LNCAP (cell line): ENCODE measurements around the gene SIRT2.

Experiments used
- TF ChIP-seq, protein P1 (sequence below): fragments of 450-650 bp; IDR thresholded peaks from 2 replicates; pipeline ENCODE4 v1.5.1; 2017; ENCODE audit warnings: mild to moderate bottlenecking

The SIRT2 gene

DNA sequence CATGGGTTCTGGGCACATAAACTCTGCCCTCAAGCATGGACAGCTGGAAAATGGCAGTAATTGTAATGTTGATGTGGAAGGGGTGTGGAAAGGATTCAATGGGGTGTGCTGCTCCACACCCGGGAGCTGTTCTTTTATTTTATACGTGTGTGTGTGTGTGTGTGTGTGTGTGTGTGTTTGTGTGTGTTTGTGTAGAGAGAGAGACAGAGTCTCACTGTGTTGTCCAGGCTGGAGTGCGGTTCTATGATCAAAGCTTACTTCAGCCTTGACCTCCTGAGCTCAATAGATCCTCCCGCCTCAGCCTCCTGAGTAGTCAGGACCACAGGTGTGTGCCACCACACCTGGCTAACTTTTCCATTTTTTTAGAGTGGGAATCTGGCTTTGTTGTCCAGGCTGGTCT lies 34.1 kb upstream of the SIRT2 start:
- TF ChIP-seq, protein P1, sequence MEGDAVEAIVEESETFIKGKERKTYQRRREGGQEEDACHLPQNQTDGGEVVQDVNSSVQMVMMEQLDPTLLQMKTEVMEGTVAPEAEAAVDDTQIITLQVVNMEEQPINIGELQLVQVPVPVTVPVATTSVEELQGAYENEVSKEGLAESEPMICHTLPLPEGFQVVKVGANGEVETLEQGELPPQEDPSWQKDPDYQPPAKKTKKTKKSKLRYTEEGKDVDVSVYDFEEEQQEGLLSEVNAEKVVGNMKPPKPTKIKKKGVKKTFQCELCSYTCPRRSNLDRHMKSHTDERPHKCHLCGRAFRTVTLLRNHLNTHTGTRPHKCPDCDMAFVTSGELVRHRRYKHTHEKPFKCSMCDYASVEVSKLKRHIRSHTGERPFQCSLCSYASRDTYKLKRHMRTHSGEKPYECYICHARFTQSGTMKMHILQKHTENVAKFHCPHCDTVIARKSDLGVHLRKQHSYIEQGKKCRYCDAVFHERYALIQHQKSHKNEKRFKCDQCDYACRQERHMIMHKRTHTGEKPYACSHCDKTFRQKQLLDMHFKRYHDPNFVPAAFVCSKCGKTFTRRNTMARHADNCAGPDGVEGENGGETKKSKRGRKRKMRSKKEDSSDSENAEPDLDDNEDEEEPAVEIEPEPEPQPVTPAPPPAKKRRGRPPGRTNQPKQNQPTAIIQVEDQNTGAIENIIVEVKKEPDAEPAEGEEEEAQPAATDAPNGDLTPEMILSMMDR: no peak

DNA sequence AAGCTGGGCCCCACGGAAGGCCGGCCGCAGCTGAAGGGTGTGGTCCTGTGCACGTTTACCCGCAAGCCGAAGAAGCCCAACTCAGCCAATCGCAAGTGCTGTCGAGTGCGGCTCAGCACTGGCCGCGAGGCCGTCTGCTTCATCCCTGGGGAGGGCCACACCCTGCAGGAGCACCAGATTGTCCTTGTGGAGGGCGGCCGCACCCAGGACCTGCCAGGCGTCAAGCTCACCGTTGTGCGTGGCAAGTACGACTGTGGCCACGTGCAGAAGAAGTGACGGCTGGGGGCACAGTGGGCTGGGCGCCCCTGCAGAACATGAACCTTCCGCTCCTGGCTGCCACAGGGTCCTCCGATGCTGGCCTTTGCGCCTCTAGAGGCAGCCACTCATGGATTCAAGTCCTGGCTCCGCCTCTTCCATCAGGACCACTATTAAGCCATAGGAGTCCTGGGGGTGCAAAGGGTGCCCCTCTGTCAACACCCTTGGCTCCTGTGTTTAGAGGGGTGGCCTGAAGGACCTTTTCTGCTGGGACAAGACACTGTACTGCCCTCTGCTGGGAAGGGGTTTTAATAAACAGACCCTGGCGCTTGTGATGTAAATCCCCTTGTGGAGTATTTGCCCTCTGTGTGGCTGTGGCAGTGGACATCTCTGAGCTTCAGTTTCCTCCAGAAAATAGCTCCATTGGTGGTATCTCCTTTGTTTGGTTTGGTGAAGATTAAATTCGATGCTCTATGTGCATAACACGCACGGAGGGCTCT lies 33.2 kb upstream of the SIRT2 start:
- TF ChIP-seq, protein P1: peak; percentile 45; the same call in 1 of the 2 replicates

DNA sequence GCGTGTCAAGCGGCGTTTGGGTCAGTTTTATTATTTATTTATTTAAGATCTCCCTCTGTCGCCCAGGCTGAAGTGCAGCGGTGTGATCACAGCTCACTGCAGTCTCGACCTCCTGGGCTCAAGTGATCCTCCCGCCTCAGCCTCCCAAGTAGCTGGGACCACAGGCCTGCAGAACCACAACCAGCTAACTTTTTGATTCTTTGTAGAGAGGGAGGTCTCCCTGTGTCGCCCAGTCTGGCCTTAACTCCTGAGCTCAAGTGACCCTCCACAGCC lies 32.0 kb upstream of the SIRT2 start:
- TF ChIP-seq, protein P1: no peak

DNA sequence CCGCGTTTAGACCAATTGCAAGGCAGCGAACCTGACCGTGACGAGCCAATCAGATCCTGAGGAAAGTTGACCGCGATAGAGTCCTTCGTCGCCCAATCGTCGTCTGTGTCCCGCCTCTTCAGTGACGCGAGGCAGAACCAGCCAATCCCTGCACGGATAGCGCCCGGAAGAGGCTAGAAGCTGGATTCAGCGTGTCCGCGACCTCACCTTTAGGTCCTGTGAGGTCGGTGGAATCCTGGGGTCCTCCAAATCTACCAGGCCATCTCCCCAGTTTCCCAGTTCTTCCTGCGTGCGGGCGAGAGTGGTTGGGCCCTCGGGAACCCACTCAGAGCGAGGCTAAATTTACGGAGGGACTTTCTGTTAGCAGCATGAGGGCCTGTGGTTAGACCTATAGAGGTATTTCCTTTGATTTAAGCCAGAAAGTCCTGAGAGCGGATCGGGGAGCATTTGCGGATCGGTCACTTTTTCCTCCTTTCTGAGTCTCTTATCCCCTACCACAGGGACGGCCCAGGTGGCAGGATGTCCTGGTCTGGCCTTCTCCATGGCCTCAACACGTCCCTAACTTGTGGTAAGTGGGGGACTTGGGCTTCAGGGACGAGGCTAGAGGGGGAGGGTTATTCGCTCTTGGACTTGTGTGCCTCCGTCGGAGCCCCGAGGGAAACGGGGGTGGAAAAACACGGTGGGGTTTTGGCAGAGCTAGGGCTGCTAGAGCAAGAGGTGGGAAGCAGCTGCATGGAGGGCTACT lies 31.5 kb upstream of the SIRT2 start, which contains the start of gene MRPS12:
MRPS12 (plus strand) TSS at position 169 of the 745 bp plus-strand sequence; CDS start at position 520, 351 bp downstream.
- TF ChIP-seq, protein P1: no peak

DNA sequence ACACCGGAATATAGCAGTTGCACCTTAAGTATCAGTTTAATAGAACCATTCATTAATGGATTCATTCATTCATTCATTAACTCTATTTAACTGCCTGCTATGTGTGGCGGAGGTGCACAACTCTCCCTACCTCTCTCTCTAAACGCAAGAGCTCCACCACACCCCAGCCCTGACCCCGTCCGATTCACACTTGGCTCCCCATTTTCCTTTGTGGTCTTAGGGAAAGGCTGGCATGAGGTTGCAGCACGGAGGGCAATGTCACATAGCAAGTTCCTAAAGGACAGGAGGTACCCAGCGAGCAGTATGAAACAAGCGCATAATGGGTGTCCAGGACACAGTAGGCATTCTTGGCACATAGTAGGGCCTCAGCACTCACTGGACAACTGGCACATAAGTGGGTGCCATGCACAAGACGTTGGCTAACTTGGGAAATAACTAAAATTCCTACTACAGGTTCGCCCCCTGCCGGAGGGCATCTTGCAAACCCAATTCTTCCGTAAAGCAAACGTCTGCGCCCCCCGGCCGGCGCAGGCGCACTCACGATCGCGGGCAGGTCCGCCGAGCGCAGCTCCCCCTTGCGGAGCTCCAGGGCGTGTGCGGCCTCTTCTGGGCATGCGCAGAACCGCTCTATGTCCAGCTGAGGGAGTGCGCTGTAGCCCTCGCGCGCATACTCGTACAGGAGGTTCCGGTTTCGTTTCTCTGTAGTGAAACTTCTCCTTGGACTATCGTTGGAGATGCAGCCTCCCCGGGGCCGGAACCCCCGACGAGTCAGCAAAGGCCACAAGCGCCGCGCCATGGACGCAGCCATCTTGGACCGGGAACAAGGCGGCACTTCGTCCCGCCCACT lies 30.7 kb upstream of the SIRT2 start, which contains the start of gene SARS2:
SARS2 (minus strand) TSS at position 835 of the 847 bp plus-strand sequence; CDS start at position 808, 27 bp downstream.
- TF ChIP-seq, protein P1: peak; percentile 100

DNA sequence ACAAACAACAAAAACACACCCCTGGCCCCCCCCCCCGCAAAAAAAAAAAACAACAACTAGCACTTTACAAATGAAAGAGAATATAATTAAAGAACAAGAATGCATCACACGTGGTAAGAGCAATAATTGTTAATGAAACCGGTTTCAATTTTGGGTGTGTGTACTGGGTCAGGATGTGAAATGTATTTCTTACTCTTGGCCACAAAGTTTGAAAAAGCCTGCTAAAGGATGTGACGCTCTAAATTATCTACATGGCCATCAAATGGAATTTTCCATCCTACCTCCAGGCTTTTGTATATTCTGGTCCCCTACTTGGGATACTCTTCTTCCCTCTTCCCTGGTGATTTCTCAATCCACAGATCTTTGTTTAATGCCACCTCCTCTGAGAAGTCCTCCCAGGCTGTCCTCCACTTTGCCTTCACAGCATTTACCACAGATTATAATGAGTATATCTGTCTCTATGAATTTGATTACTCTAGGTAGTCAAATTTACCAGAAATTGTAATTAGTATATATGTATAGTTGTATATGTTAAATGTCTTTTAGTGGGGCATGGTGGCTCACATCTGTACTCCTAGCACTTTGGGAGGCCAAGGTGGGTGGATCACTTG lies 29.1 kb upstream of the SIRT2 start:
- TF ChIP-seq, protein P1: no peak

DNA sequence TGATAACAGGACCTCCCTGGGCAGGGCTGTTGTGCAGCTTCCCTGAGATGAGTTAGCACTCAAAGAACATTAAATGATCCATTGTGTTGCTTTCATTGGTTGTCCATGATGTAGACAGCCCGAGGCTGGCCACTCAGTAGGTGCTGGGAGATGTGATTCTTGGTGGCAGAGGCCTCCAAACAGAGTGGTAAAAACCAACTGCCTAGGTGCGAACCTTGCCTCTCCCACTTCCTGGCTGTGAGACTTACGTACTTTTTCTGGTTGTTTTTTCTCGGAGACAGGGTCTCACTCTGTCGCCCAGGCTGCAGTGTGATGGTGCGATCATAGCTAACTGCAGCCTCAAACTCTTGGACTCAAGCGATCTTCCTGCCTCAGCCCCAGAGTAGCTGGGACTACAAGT lies 25.0 kb upstream of the SIRT2 start:
- TF ChIP-seq, protein P1: no peak
